Renal cortex interstitium (tissue), 11 donors: ENCODE results near the gene RCAN1. TPM values are rescaled to one million over a fixed set of nuclear protein-coding genes. Genes with fewer than 3 reads are reported as not detected.
A peak's percentile ranks its signal among the peaks of the same experiment; 100 is the strongest.
"Not testable (repeated sequence)": the region's sequence is repeated elsewhere in the genome, so short reads cannot be mapped to it uniquely, and the experiment has no call there.

Experiments
- DNase-seq, 11 donors: peaks; one replicate each; pipeline ENCODE4 v3.0.0-alpha.2; 2013; ENCODE audit warnings: low read depth in 9 of 11, low spot score in 4 of 11; ENCODE audit errors: extremely low read depth in 1 of 11
- polyA plus RNA-seq, 3 donors: library from polyadenylated mRNA; unstranded; fragments of 120-200 nt; gene quantifications; one replicate each; pipeline ENCODE4 v1.2.1, GENCODE V29; 2013; ENCODE audit not compliant: insufficient read length in 3 of 3

The RCAN1 gene
- polyA plus RNA-seq, 3 donors = 31.6 to 44.6 (median 34.9) TPM

GRCh38 chr21:34607376-34607775 lies 7.5 kb downstream of the RCAN1 start:
- not testable (repeated sequence) for DNase-seq

- DNase-seq = no peak
Observed at GRCh38 chr21:34606621-34607020, 8.3 kb downstream of the RCAN1 start.

GRCh38 chr21:34606051-34606450 lies 8.9 kb downstream of the RCAN1 start:
- DNase-seq = no peak

GRCh38 chr21:34604956-34605355 lies 10.0 kb downstream of the RCAN1 start:
- DNase-seq = not testable (repeated sequence)

- DNase-seq = no peak
Observed at GRCh38 chr21:34604556-34604955, 10.4 kb downstream of the RCAN1 start.

GRCh38 chr21:34603710-34604057 lies 11.2 kb downstream of the RCAN1 start:
- no peak for DNase-seq

- peak; percentile 44 to 72 (median 58) for DNase-seq
Observed at GRCh38 chr21:34603002-34603709, 11.8 kb downstream of the RCAN1 start.

GRCh38 chr21:34602061-34602460 lies 12.9 kb downstream of the RCAN1 start:
- DNase-seq = no peak

GRCh38 chr21:34599534-34600101 lies 15.3 kb downstream of the RCAN1 start:
- DNase-seq = no peak

GRCh38 chr21:34598931-34599400 lies 15.9 kb downstream of the RCAN1 start:
- DNase-seq = no peak

- DNase-seq = no peak
Observed at GRCh38 chr21:34597406-34597805, 17.5 kb downstream of the RCAN1 start.

GRCh38 chr21:34596561-34597271 lies 18.2 kb downstream of the RCAN1 start:
- no peak for DNase-seq

- DNase-seq = no peak
Observed at GRCh38 chr21:34595457-34595856, 19.5 kb downstream of the RCAN1 start.

GRCh38 chr21:34594566-34595234 lies 20.2 kb downstream of the RCAN1 start:
- no peak for DNase-seq

- DNase-seq = no peak
Observed at GRCh38 chr21:34593954-34594531, 20.9 kb downstream of the RCAN1 start.

- no peak for DNase-seq
Observed at GRCh38 chr21:34593423-34593822, 21.5 kb downstream of the RCAN1 start.

- DNase-seq = no peak
Observed at GRCh38 chr21:34592120-34592955, 22.6 kb downstream of the RCAN1 start.

GRCh38 chr21:34590520-34590919 lies 24.4 kb downstream of the RCAN1 start:
- DNase-seq = no peak
